Suppressor macrophage (primary cell): ENCODE results near the gene HTD2.

ENCODE experiments used
- DNase-seq, 4 experiments: peaks; one replicate each; pipeline ENCODE4 v3.0.0-alpha.2; 2020 to 2022

The HTD2 gene

GRCh38 chr3:58358808-58359207 is 52.5 kb downstream of the HTD2 start:
- DNase-seq: no peak

- no peak for DNase-seq
These were observed 53.3 kb downstream of the HTD2 start for GRCh38 chr3:58359621-58360020.

- DNase-seq: no peak
These were observed 55.5 kb downstream of the HTD2 start for GRCh38 chr3:58361866-58362265.

GRCh38 chr3:58366699-58367098 is 60.4 kb downstream of the HTD2 start:
- DNase-seq: no peak

GRCh38 chr3:58369038-58369437 is 62.7 kb downstream of the HTD2 start:
- DNase-seq: no peak
